ENCODE results near the gene KMT2C.

- TF ChIP-seq, protein P1, sequence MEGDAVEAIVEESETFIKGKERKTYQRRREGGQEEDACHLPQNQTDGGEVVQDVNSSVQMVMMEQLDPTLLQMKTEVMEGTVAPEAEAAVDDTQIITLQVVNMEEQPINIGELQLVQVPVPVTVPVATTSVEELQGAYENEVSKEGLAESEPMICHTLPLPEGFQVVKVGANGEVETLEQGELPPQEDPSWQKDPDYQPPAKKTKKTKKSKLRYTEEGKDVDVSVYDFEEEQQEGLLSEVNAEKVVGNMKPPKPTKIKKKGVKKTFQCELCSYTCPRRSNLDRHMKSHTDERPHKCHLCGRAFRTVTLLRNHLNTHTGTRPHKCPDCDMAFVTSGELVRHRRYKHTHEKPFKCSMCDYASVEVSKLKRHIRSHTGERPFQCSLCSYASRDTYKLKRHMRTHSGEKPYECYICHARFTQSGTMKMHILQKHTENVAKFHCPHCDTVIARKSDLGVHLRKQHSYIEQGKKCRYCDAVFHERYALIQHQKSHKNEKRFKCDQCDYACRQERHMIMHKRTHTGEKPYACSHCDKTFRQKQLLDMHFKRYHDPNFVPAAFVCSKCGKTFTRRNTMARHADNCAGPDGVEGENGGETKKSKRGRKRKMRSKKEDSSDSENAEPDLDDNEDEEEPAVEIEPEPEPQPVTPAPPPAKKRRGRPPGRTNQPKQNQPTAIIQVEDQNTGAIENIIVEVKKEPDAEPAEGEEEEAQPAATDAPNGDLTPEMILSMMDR (conservative IDR thresholded peaks at IDR 0.05; ENCODE audit: low read length): no peak
- no peak for TF ChIP-seq EZH2phosphoT487 (IDR thresholded peaks at IDR 0.05; ENCODE audit: borderline replicate concordance, low read depth, low read length)
Observed at GRCh38 chr7:152362128-152362926, 73.5 kb downstream of the KMT2C start.

Measured in OCI-LY7 (cell line).